Smooth muscle cell (in vitro differentiated cells): Measurements from ENCODE around the gene USP20. TPM values are rescaled to one million over a fixed set of nuclear protein-coding genes. Genes with fewer than 3 reads are reported as not detected.

Source experiments
- DNase-seq: peaks from one replicate; lab custom pipeline; 2025; ENCODE audit not compliant: unreplicated experiment; lab: John Stamatoyannopoulos, UW
- H2AFZ ChIP-seq: fragments of 200-600 bp; sonication (generic); 2 replicates; pipeline ENCODE4 v1.6.0; 2016; ENCODE audit warnings: antibody characterized with exemption, low read depth, mild to moderate bottlenecking
- H3F3A ChIP-seq: fragments of 200-600 bp; sonication (generic); 2 replicates; pipeline ENCODE4 v1.6.0; 2017; ENCODE audit warnings: antibody characterized with exemption, low read depth
- H3K27ac ChIP-seq: fragments of 200-600 bp; sonication (generic); 2 replicates; pipeline ENCODE4 v1.5.1; 2016; ENCODE audit warnings: low read depth, mild to moderate bottlenecking
- H3K27me3 ChIP-seq: fragments of 200-600 bp; sonication (generic); 2 replicates; pipeline ENCODE4 v1.6.1; 2016; ENCODE audit warnings: low read depth, mild to moderate bottlenecking
- H3K36me3 ChIP-seq: fragments of 200-600 bp; sonication (generic); 2 replicates; pipeline ENCODE4 v1.5.1; 2016; ENCODE audit warnings: low read depth
- H3K4me1 ChIP-seq: fragments of 200-600 bp; sonication (generic); 2 replicates; pipeline ENCODE4 v1.5.1; 2016; ENCODE audit warnings: low read depth
- H3K4me2 ChIP-seq: fragments of 200-600 bp; sonication (generic); 2 replicates; pipeline ENCODE4 v1.6.0; 2016; ENCODE audit warnings: mild to moderate bottlenecking
- H3K4me3 ChIP-seq: fragments of 200-600 bp; sonication (generic); 2 replicates; pipeline ENCODE4 v1.5.1; 2016; ENCODE audit warnings: mild to moderate bottlenecking
- H3K79me2 ChIP-seq: fragments of 200-600 bp; sonication (generic); 2 replicates; pipeline ENCODE4 v1.6.0; 2016; ENCODE audit warnings: low read depth, mild to moderate bottlenecking
- H3K9ac ChIP-seq: fragments of 200-600 bp; sonication (generic); 2 replicates; pipeline ENCODE4 v1.6.0; 2016; ENCODE audit warnings: low read depth
- H3K9me3 ChIP-seq: fragments of 200-600 bp; sonication (generic); replicated peaks from 2 replicates; pipeline ENCODE4 v1.5.1; 2016; ENCODE audit warnings: low read depth
- H4K20me1 ChIP-seq: fragments of 200-600 bp; sonication (generic); 2 replicates; pipeline ENCODE4 v1.6.0; 2016; ENCODE audit warnings: low read depth
- CTCF ChIP-seq: fragments of 200-600 bp; sonication (generic); IDR thresholded peaks from 2 replicates; pipeline ENCODE4 v1.5.1; 2017; ENCODE audit warnings: borderline replicate concordance, mild to moderate bottlenecking, antibody characterized with exemption; ENCODE audit not compliant: insufficient read depth, poor library complexity, severe bottlenecking
- WGBS: methylation state at CpG from one replicate; pipeline ENCODE4 v1.1.7; 2016; ENCODE audit warnings: low lambda C conversion rate; 5-methylcytosine and 5-hydroxymethylcytosine counted together
- polyA plus RNA-seq: library from polyadenylated mRNA; unstranded; fragments of >200 nt; fragmentation: Nextera tagmentation; extraction: Ambion mirVana; gene quantifications from 2 replicates; pipeline ENCODE4 v1.2.1, GENCODE V29; 2016
- total RNA-seq: library from RNA; depleted of rRNA; stranded (reverse); fragments of >200 nt; gene quantifications from 2 replicates; pipeline ENCODE4 v1.2.3, GENCODE V29; 2014

The USP20 gene
- total and polyA plus RNA-seq, 2 experiments from 2014 or later: 14.6 to 29.7 TPM

GRCh38 chr9:129849901-129850300 lies 14.6 kb downstream of the USP20 start:
- H3K79me2 ChIP-seq: no peaks in the 10 kb centered on the region
- DNase-seq: no peak
- H3K9ac ChIP-seq: no peak overlapping the region
- H3F3A ChIP-seq: no peaks in the 10 kb centered on the region
- TF ChIP-seq CTCF: no peak
- H3K4me2 ChIP-seq: no peak overlapping the region
- H3K4me1 ChIP-seq: no peaks in the 10 kb centered on the region
- no peak overlapping the region for H2AFZ ChIP-seq
- H4K20me1 ChIP-seq: peaks cover 31% of the 10 kb centered on the region
- no peaks in the 10 kb centered on the region for H3K36me3 ChIP-seq
- H3K27ac ChIP-seq: no peak overlapping the region
- H3K9me3 ChIP-seq: no peaks in the 10 kb centered on the region
- H3K27me3 ChIP-seq: no peaks in the 10 kb centered on the region
- no peak overlapping the region for H3K4me3 ChIP-seq
- WGBS: 86% methylated on average over 6 of the region's 6 CpGs

GRCh38 chr9:129850821-129851550 lies 15.7 kb downstream of the USP20 start:
- Histone ChIP-seq H4K20me1 (peaks cover 25% of the 10 kb centered on the region), H3K9me3 (no peaks in the 10 kb centered on the region), H3K79me2 (no peaks in the 10 kb centered on the region), H3K27me3 (no peaks in the 10 kb centered on the region), H3K36me3 (no peaks in the 10 kb centered on the region), H3K9ac (no peak overlapping the region), H2AFZ (no peak overlapping the region), H3K4me1 (no peaks in the 10 kb centered on the region), H3K27ac (no peak overlapping the region), H3F3A (no peaks in the 10 kb centered on the region), H3K4me2 (no peak overlapping the region), H3K4me3 (no peak overlapping the region)
- no peak for TF ChIP-seq CTCF
- 78% methylated on average over 6 of the region's 6 CpGs for WGBS
- DNase-seq: no peak

GRCh38 chr9:129851821-129852220 lies 16.6 kb downstream of the USP20 start:
- no peaks in the 10 kb centered on the region for H3K79me2 ChIP-seq
- WGBS: 75% methylated on average over 5 of the region's 5 CpGs
- no peaks in the 10 kb centered on the region for H3K9me3 ChIP-seq
- no peak overlapping the region for H3K4me3 ChIP-seq
- H3K4me2 ChIP-seq: no peak overlapping the region
- no peak overlapping the region for H3K9ac ChIP-seq
- H3K36me3 ChIP-seq: no peaks in the 10 kb centered on the region
- no peak for TF ChIP-seq CTCF
- no peaks in the 10 kb centered on the region for H3K27me3 ChIP-seq
- H3F3A ChIP-seq: no peaks in the 10 kb centered on the region
- H3K27ac ChIP-seq: no peak overlapping the region
- H2AFZ ChIP-seq: no peak overlapping the region
- peaks cover 19% of the 10 kb centered on the region for H4K20me1 ChIP-seq
- no peak for DNase-seq
- no peaks in the 10 kb centered on the region for H3K4me1 ChIP-seq

- Histone ChIP-seq H2AFZ (no peak overlapping the region), H3K27me3 (no peaks in the 10 kb centered on the region), H3K9me3 (no peaks in the 10 kb centered on the region), H3K4me2 (no peak overlapping the region), H4K20me1 (peaks cover 13% of the 10 kb centered on the region), H3F3A (no peaks in the 10 kb centered on the region), H3K4me3 (no peak overlapping the region), H3K27ac (no peak overlapping the region), H3K36me3 (no peaks in the 10 kb centered on the region), H3K4me1 (no peaks in the 10 kb centered on the region), H3K9ac (no peak overlapping the region), H3K79me2 (no peaks in the 10 kb centered on the region)
- no peak for TF ChIP-seq CTCF
- DNase-seq: no peak
- WGBS: 57% methylated on average over 5 of the region's 5 CpGs
These were observed 17.3 kb downstream of the USP20 start for GRCh38 chr9:129852579-129852978.
